ENCODE results near the gene TMEM63A.

GRCh38 chr1:225863167-225863566, 19.0 kb downstream of the TMEM63A start:
- TF ChIP-seq CTCF (IDR thresholded peaks at IDR 0.05) (no peak), POLR2A (IDR thresholded peaks at IDR 0.05) (no peak)
